HG03025 (cell line): ENCODE measurements around the gene PIP5K1A.

Experiments
- ATAC-seq: cut with Tn5 transposase; IDR thresholded peaks from one replicate; pipeline ENCODE4 v1.9.1; 2021; ENCODE audit warnings: mild to moderate bottlenecking, moderate library complexity; ENCODE audit not compliant: unreplicated experiment, low FRiP score

Gene PIP5K1A

DNA sequence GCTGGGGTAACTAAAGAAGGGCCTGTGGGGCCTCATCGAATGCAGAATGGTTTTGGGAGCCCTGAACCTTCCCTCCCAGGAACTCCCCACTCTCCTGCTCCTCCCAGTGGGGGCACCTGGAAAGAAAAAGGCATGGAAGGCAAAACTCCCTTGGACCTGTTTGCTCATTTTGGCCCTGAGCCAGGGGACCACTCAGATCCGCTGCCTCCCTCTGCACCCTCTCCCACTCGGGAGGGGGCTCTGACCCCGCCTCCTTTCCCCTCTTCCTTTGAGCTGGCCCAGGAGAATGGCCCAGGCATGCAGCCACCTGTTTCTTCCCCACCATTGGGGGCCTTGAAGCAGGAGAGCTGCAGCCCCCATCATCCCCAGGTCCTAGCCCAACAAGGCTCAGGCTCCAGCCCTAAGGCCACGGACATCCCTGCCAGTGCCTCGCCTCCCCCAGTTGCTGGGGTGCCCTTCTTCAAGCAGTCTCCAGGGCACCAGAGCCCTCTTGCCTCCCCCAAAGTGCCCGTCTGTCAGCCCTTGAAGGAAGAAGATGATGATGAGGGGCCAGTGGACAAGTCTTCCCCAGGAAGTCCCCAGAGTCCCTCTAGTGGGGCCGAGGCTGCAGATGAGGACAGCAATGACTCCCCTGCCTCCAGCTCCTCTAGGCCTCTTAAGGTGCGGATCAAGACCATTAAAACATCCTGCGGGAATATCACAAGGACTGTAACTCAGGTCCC is 88.4 kb downstream of the PIP5K1A start:
- no peak for ATAC-seq

DNA sequence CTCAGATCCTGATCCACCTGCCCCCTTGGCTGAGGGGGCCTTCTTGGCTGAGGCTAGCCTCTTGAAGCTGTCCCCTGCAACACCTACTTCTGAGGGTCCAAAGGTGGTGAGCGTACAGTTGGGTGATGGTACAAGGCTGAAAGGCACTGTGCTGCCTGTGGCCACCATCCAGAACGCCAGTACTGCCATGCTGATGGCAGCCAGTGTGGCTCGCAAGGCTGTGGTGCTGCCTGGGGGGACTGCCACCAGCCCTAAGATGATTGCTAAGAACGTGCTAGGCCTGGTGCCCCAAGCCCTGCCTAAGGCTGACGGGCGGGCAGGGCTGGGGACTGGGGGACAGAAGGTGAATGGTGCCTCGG is 89.0 kb downstream of the PIP5K1A start:
- ATAC-seq = no peak

DNA sequence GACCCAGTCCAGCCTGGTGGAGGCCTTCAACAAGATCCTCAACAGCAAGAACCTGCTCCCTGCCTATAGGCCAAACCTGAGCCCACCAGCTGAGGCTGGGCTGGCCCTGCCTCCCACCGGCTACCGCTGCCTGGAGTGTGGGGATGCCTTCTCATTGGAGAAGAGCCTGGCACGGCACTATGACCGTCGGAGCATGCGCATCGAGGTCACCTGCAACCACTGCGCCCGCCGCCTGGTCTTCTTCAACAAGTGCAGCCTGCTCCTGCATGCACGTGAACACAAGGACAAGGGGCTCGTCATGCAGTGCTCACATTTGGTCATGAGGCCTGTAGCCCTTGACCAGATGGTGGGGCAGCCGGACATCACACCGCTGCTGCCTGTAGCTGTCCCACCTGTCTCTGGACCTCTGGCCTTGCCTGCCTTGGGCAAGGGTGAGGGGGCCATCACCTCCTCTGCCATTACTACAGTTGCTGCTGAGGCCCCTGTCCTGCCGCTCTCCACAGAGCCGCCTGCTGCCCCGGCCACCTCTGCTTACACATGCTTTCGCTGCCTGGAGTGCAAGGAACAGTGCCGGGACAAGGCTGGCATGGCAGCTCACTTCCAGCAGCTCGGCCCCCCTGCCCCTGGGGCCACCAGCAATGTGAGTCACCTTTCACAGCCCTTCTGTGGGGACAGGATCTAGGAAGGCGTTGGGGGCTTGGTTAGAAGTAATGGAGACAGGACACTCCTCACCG is 89.6 kb downstream of the PIP5K1A start:
- ATAC-seq = no peak

DNA sequence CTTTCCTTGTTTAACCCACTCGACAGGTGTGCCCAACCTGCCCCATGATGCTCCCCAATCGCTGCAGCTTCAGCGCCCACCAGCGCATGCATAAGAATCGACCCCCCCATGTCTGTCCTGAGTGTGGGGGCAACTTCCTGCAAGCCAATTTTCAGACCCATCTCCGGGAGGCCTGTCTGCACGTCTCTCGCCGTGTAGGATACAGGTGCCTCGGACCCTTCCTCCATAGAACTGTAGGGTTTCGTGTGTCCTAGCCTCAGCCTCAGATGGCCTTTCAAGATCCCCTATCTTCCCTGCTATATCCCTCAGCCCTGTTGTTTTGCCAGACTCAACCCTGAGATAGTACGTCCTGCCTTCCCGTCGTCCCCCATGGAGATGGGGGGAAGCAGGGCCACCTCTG is 90.2 kb downstream of the PIP5K1A start:
- ATAC-seq = no peak

DNA sequence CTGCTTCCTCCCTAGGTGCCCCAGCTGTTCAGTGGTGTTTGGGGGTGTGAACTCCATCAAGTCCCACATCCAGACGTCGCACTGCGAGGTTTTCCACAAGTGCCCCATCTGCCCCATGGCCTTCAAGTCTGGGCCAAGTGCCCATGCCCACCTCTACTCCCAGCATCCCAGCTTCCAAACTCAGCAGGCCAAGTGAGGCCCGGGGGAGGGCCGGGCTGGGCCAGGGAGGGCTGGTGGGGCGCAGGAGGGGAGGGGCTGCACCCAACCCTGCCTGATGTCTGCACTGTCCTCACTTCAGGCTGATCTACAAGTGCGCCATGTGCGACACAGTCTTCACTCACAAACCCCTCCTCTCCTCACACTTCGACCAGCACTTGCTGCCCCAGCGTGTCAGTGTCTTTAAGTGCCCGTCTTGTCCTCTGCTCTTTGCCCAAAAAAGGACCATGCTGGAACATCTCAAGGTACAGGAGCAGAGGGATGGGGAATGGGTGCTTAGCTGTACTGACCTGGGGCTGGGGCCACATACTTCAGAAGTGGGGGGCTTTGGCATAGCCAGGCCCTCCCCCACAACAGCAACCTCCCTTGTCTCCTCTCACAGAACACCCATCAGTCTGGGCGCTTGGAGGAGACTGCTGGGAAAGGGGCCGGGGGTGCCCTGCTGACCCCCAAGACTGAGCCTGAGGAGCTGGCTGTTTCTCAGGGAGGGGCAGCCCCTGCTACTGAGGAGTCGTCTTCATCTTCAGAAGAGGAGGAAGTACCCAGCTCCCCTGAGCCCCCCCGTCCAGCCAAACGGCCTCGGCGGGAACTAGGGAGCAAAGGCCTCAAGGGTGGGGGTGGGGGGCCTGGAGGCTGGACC is 91.0 kb downstream of the PIP5K1A start:
- no peak for ATAC-seq

- ATAC-seq = no peak
Observed at GRCh38 chr1:151289991-151290708, 91.8 kb downstream of the PIP5K1A start.

GRCh38 chr1:151290709-151291303 is 92.5 kb downstream of the PIP5K1A start:
- ATAC-seq = no peak

- no peak for ATAC-seq
Observed at GRCh38 chr1:151292207-151293030, 94.1 kb downstream of the PIP5K1A start.

GRCh38 chr1:151293093-151293492 is 94.7 kb downstream of the PIP5K1A start:
- no peak for ATAC-seq

- ATAC-seq = no peak
Observed at GRCh38 chr1:151294742-151295462, 96.5 kb downstream of the PIP5K1A start.
